Duodenal mucosa (tissue), 2 donors: ENCODE measurements around the gene CREB3L1.

ENCODE experiments used
- H3K27ac ChIP-seq: one replicate; pipeline ENCODE4 v1.7.0; 2013; ENCODE audit warnings: low read depth, low read length
- H3K27me3 ChIP-seq, 2 donors: one replicate each; pipeline ENCODE4 v1.7.0; 2013; ENCODE audit warnings: low read length in 2 of 2, control low read depth in 1 of 2; ENCODE audit not compliant: insufficient read depth in 2 of 2, control insufficient read depth in 1 of 2
- H3K36me3 ChIP-seq, 2 donors: one replicate each; pipeline ENCODE4 v1.7.0; 2013; ENCODE audit warnings: low read length in 2 of 2, control low read depth in 1 of 2; ENCODE audit not compliant: insufficient read depth in 2 of 2, control insufficient read depth in 1 of 2
- H3K4me1 ChIP-seq, 2 donors: one replicate each; pipeline ENCODE4 v1.7.0; 2013; ENCODE audit warnings: low read length in 2 of 2, control low read depth in 1 of 2; ENCODE audit not compliant: insufficient read depth in 2 of 2, control insufficient read depth in 1 of 2
- H3K4me3 ChIP-seq, 2 donors: one replicate each; pipeline ENCODE4 v1.7.0; 2013; ENCODE audit warnings: low read length in 2 of 2, low read depth in 1 of 2
- H3K9ac ChIP-seq, 2 donors: one replicate each; pipeline ENCODE4 v1.7.0; 2013; ENCODE audit warnings: low read length in 2 of 2, low read depth in 1 of 2
- H3K9me3 ChIP-seq, 2 donors: one replicate each; pipeline ENCODE4 v1.7.0; 2013; ENCODE audit warnings: low read length in 2 of 2, control low read depth in 1 of 2; ENCODE audit not compliant: control insufficient read depth in 1 of 2

The CREB3L1 gene

GRCh38 chr11:46272816-46273427, 4.5 kb upstream of the CREB3L1 start:
- Histone ChIP-seq H3K27ac (peak overlapping the region; percentile 51), H3K9me3 (no peaks in the 10 kb centered on the region), H3K9ac (peak overlapping the region; percentile 20 to 48), H3K4me3 (peak overlapping the region in 1 of 2 donors; percentile 15), H3K36me3 (no peaks in the 10 kb centered on the region), H3K4me1 (peaks cover 45 to 56% of the 10 kb centered on the region in 2 donors), H3K27me3 (peaks cover 0 to 3% of the 10 kb centered on the region in 2 donors)

- no peaks in the 10 kb centered on the region for H3K9me3 ChIP-seq
- H3K27me3 ChIP-seq = peaks cover 0 to 3% of the 10 kb centered on the region in 2 donors
- peaks cover 50 to 56% of the 10 kb centered on the region in 2 donors for H3K4me1 ChIP-seq
- H3K4me3 ChIP-seq = peak overlapping the region; percentile 13 to 15
- H3K36me3 ChIP-seq = no peaks in the 10 kb centered on the region
- peak overlapping the region; percentile 60 for H3K27ac ChIP-seq
- peak overlapping the region in 1 of 2 donors; percentile 48 for H3K9ac ChIP-seq
Measured at GRCh38 chr11:46273511-46274205, 3.8 kb upstream of the CREB3L1 start.

- Histone ChIP-seq H3K4me3 (peak overlapping the region in 1 of 2 donors; percentile 85), H3K27ac (peak overlapping the region; percentile 77), H3K9ac (peak overlapping the region; percentile 48 to 55), H3K27me3 (peaks cover 0 to 3% of the 10 kb centered on the region in 2 donors), H3K9me3 (no peaks in the 10 kb centered on the region), H3K36me3 (peaks cover 0 to 5% of the 10 kb centered on the region in 2 donors), H3K4me1 (peaks cover 70 to 71% of the 10 kb centered on the region in 2 donors)
Measured at GRCh38 chr11:46275964-46276641, 1.4 kb upstream of the CREB3L1 start.

- H3K27me3 ChIP-seq = peaks cover 0 to 3% of the 10 kb centered on the region in 2 donors
- peaks cover 0 to 5% of the 10 kb centered on the region in 2 donors for H3K36me3 ChIP-seq
- no peak overlapping the region for H3K27ac ChIP-seq
- peak overlapping the region; percentile 82 to 85 for H3K4me3 ChIP-seq
- no peaks in the 10 kb centered on the region for H3K9me3 ChIP-seq
- H3K4me1 ChIP-seq = peaks cover 70 to 77% of the 10 kb centered on the region in 2 donors
- H3K9ac ChIP-seq = peak overlapping the region in 1 of 2 donors; percentile 43
Measured at GRCh38 chr11:46277313-46277621, 195 bp upstream of the CREB3L1 start.

- Histone ChIP-seq H3K27ac (peak overlapping the region; percentile 64), H3K36me3 (peaks cover 0 to 5% of the 10 kb centered on the region in 2 donors), H3K27me3 (peaks cover 0 to 3% of the 10 kb centered on the region in 2 donors), H3K9ac (peak overlapping the region; percentile 91 to 95), H3K4me1 (peaks cover 57 to 64% of the 10 kb centered on the region in 2 donors), H3K9me3 (no peaks in the 10 kb centered on the region), H3K4me3 (peak overlapping the region; percentile 82 to 85)
Measured at GRCh38 chr11:46278387-46279125, 1.1 kb downstream of the CREB3L1 start.

GRCh38 chr11:46279126-46280099, 2.0 kb downstream of the CREB3L1 start:
- peak overlapping the region; percentile 7 for H3K27ac ChIP-seq
- peak overlapping the region; percentile 82 to 85 for H3K4me3 ChIP-seq

GRCh38 chr11:46280706-46281105, 3.2 kb downstream of the CREB3L1 start:
- peak overlapping the region; percentile 55 to 62 for H3K4me3 ChIP-seq
- H3K27ac ChIP-seq = no peak overlapping the region
- peaks cover 0 to 19% of the 10 kb centered on the region in 2 donors for H3K36me3 ChIP-seq
- no peaks in the 10 kb centered on the region for H3K9me3 ChIP-seq
- peaks cover 47 to 52% of the 10 kb centered on the region in 2 donors for H3K4me1 ChIP-seq
- peaks cover 0 to 3% of the 10 kb centered on the region in 2 donors for H3K27me3 ChIP-seq
- peak overlapping the region; percentile 10 to 56 for H3K9ac ChIP-seq

More at GRCh38 chr11:46279126-46280099, 2.0 kb downstream of the CREB3L1 start:
- Histone ChIP-seq H3K4me1 (peaks cover 48 to 59% of the 10 kb centered on the region in 2 donors), H3K9ac (peak overlapping the region; percentile 91 to 95), H3K27me3 (peaks cover 0 to 3% of the 10 kb centered on the region in 2 donors), H3K9me3 (no peaks in the 10 kb centered on the region), H3K36me3 (peaks cover 0 to 11% of the 10 kb centered on the region in 2 donors)

GRCh38 chr11:46281371-46281831, 3.9 kb downstream of the CREB3L1 start:
- H3K27me3 ChIP-seq = peaks cover 0 to 3% of the 10 kb centered on the region in 2 donors
- H3K4me1 ChIP-seq = peaks cover 45 to 51% of the 10 kb centered on the region in 2 donors
- peak overlapping the region; percentile 30 to 56 for H3K9ac ChIP-seq
- H3K36me3 ChIP-seq = peaks cover 0 to 19% of the 10 kb centered on the region in 2 donors
- no peak overlapping the region for H3K27ac ChIP-seq
- peak overlapping the region; percentile 55 to 62 for H3K4me3 ChIP-seq
- no peaks in the 10 kb centered on the region for H3K9me3 ChIP-seq

- H3K4me3 ChIP-seq = no peak overlapping the region
- no peak overlapping the region for H3K27ac ChIP-seq
- peaks cover 0 to 22% of the 10 kb centered on the region in 2 donors for H3K36me3 ChIP-seq
Measured at GRCh38 chr11:46285173-46285572, 7.7 kb downstream of the CREB3L1 start.

More at GRCh38 chr11:46285173-46285572, 7.7 kb downstream of the CREB3L1 start:
- no peaks in the 10 kb centered on the region for H3K9me3 ChIP-seq
- no peak overlapping the region for H3K9ac ChIP-seq
- H3K27me3 ChIP-seq = no peaks in the 10 kb centered on the region
- peaks cover 30 to 38% of the 10 kb centered on the region in 2 donors for H3K4me1 ChIP-seq
